AG10803 (cell line): ENCODE results near the gene TTC24.

Experiments
- DNase-seq: peaks from one replicate; pipeline ENCODE4 v3.0.0; 2010; ENCODE audit warnings: low read depth
- H3K4me3 ChIP-seq: 2 replicates; pipeline ENCODE4 v1.5.1; 2011; ENCODE audit warnings: mild to moderate bottlenecking, low read length, control low read depth
- CTCF ChIP-seq: conservative IDR thresholded peaks from 2 replicates; pipeline ENCODE4 v1.5.1; 2011; ENCODE audit warnings: mild to moderate bottlenecking, low read length, control low read depth, inconsistent platforms

TTC24 gene

GRCh38 chr1:156596426-156596825, 16.9 kb downstream of the TTC24 start:
- no peak for DNase-seq
- TF ChIP-seq CTCF: no peak
- H3K4me3 ChIP-seq: no peak overlapping the region

GRCh38 chr1:156598125-156598524, 18.6 kb downstream of the TTC24 start:
- DNase-seq: no peak
- no peak overlapping the region for H3K4me3 ChIP-seq
- TF ChIP-seq CTCF: no peak

GRCh38 chr1:156598731-156599432, 19.4 kb downstream of the TTC24 start:
- DNase-seq: no peak
- no peak overlapping the region for H3K4me3 ChIP-seq
- TF ChIP-seq CTCF: no peak

- DNase-seq: no peak
- no peak overlapping the region for H3K4me3 ChIP-seq
- no peak for TF ChIP-seq CTCF
Observed at GRCh38 chr1:156599811-156600210, 20.3 kb downstream of the TTC24 start.

GRCh38 chr1:156600733-156601121, 21.2 kb downstream of the TTC24 start:
- TF ChIP-seq CTCF: no peak
- DNase-seq: no peak
- H3K4me3 ChIP-seq: peak overlapping the region; percentile 90

- no peak for TF ChIP-seq CTCF
- peak; percentile 93 for DNase-seq
- H3K4me3 ChIP-seq: peak within 1 kb of the TSS; percentile 90
Observed at GRCh38 chr1:156601122-156601830, 21.8 kb downstream of the TTC24 start, which contains the start of gene GPATCH4. Gene GPATCH4, minus strand, starts transcription at chr1:156601479.

- peak overlapping the region; percentile 90 for H3K4me3 ChIP-seq
- no peak for TF ChIP-seq CTCF
- DNase-seq: no peak
Observed at GRCh38 chr1:156601892-156602291, 22.4 kb downstream of the TTC24 start.
